ENCODE measurements around the gene NOX3.
"Not testable (repeated sequence)": the region's sequence is repeated elsewhere in the genome, so short reads cannot be mapped to it uniquely, and the experiment has no call there.

Gene NOX3

GRCh38 chr6:155377061-155377460 lies 78.6 kb downstream of the NOX3 start:
- no peaks in the 10 kb centered on the region for H3K36me3 ChIP-seq (ENCODE audit: control insufficient read depth in 2 of 2, insufficient read depth in 2 of 2, low read length in 2 of 2)
- no peak overlapping the region for H3K9ac ChIP-seq (ENCODE audit: low read depth in 1 of 2, low read length in 2 of 2)
- H3K4me3 ChIP-seq (ENCODE audit: low read length in 2 of 2): no peak overlapping the region
- H3K27me3 ChIP-seq (ENCODE audit: control insufficient read depth in 2 of 2, insufficient read depth in 2 of 2, low read length in 2 of 2): no peaks in the 10 kb centered on the region
- no peak overlapping the region for H3K27ac ChIP-seq (ENCODE audit: low read depth in 2 of 2, low read length in 2 of 2)
- no peaks in the 10 kb centered on the region for H3K9me3 ChIP-seq (ENCODE audit: control insufficient read depth in 2 of 2, low read length in 2 of 2)
- H3K4me1 ChIP-seq (ENCODE audit: control insufficient read depth in 2 of 2, insufficient read depth in 2 of 2, low read length in 2 of 2): no peaks in the 10 kb centered on the region

GRCh38 chr6:155375801-155376200 lies 79.8 kb downstream of the NOX3 start:
- Histone ChIP-seq H3K4me3 (ENCODE audit: low read length in 2 of 2) (no peak overlapping the region), H3K9ac (ENCODE audit: low read depth in 1 of 2, low read length in 2 of 2) (no peak overlapping the region), H3K4me1 (ENCODE audit: control insufficient read depth in 2 of 2, insufficient read depth in 2 of 2, low read length in 2 of 2) (no peaks in the 10 kb centered on the region), H3K27ac (ENCODE audit: low read depth in 2 of 2, low read length in 2 of 2) (no peak overlapping the region), H3K9me3 (ENCODE audit: control insufficient read depth in 2 of 2, low read length in 2 of 2) (no peaks in the 10 kb centered on the region), H3K36me3 (ENCODE audit: control insufficient read depth in 2 of 2, insufficient read depth in 2 of 2, low read length in 2 of 2) (no peaks in the 10 kb centered on the region), H3K27me3 (ENCODE audit: control insufficient read depth in 2 of 2, insufficient read depth in 2 of 2, low read length in 2 of 2) (no peaks in the 10 kb centered on the region)

- Histone ChIP-seq H3K4me3 (ENCODE audit: low read length in 2 of 2) (no peak overlapping the region), H3K9me3 (ENCODE audit: control insufficient read depth in 2 of 2, low read length in 2 of 2) (no peaks in the 10 kb centered on the region), H3K9ac (ENCODE audit: low read depth in 1 of 2, low read length in 2 of 2) (no peak overlapping the region), H3K27ac (ENCODE audit: low read depth in 2 of 2, low read length in 2 of 2) (no peak overlapping the region), H3K27me3 (ENCODE audit: control insufficient read depth in 2 of 2, insufficient read depth in 2 of 2, low read length in 2 of 2) (no peaks in the 10 kb centered on the region), H3K4me1 (ENCODE audit: control insufficient read depth in 2 of 2, insufficient read depth in 2 of 2, low read length in 2 of 2) (no peaks in the 10 kb centered on the region), H3K36me3 (ENCODE audit: control insufficient read depth in 2 of 2, insufficient read depth in 2 of 2, low read length in 2 of 2) (no peaks in the 10 kb centered on the region)
Measured at GRCh38 chr6:155374681-155375080, 81.0 kb downstream of the NOX3 start.

GRCh38 chr6:155373276-155373675 lies 82.4 kb downstream of the NOX3 start:
- no peak overlapping the region for H3K27ac ChIP-seq (ENCODE audit: low read depth in 2 of 2, low read length in 2 of 2)
- no peak overlapping the region for H3K4me3 ChIP-seq (ENCODE audit: low read length in 2 of 2)
- no peak overlapping the region for H3K9ac ChIP-seq (ENCODE audit: low read depth in 1 of 2, low read length in 2 of 2)

GRCh38 chr6:155372256-155372655 lies 83.4 kb downstream of the NOX3 start:
- no peak overlapping the region for H3K4me3 ChIP-seq (ENCODE audit: low read length in 2 of 2)
- H3K27me3 ChIP-seq (ENCODE audit: control insufficient read depth in 2 of 2, insufficient read depth in 2 of 2, low read length in 2 of 2): no peaks in the 10 kb centered on the region
- no peaks in the 10 kb centered on the region for H3K4me1 ChIP-seq (ENCODE audit: control insufficient read depth in 2 of 2, insufficient read depth in 2 of 2, low read length in 2 of 2)
- H3K9me3 ChIP-seq (ENCODE audit: control insufficient read depth in 2 of 2, low read length in 2 of 2): no peaks in the 10 kb centered on the region
- no peaks in the 10 kb centered on the region for H3K36me3 ChIP-seq (ENCODE audit: control insufficient read depth in 2 of 2, insufficient read depth in 2 of 2, low read length in 2 of 2)
- H3K9ac ChIP-seq (ENCODE audit: low read depth in 1 of 2, low read length in 2 of 2): no peak overlapping the region
- H3K27ac ChIP-seq (ENCODE audit: low read depth in 2 of 2, low read length in 2 of 2): no peak overlapping the region

More at GRCh38 chr6:155373276-155373675, 82.4 kb downstream of the NOX3 start:
- no peaks in the 10 kb centered on the region for H3K4me1 ChIP-seq (ENCODE audit: control insufficient read depth in 2 of 2, insufficient read depth in 2 of 2, low read length in 2 of 2)
- H3K36me3 ChIP-seq (ENCODE audit: control insufficient read depth in 2 of 2, insufficient read depth in 2 of 2, low read length in 2 of 2): no peaks in the 10 kb centered on the region
- H3K9me3 ChIP-seq (ENCODE audit: control insufficient read depth in 2 of 2, low read length in 2 of 2): no peaks in the 10 kb centered on the region
- H3K27me3 ChIP-seq (ENCODE audit: control insufficient read depth in 2 of 2, insufficient read depth in 2 of 2, low read length in 2 of 2): no peaks in the 10 kb centered on the region

- Histone ChIP-seq H3K4me3 (ENCODE audit: low read length in 2 of 2) (no peak overlapping the region), H3K27ac (ENCODE audit: low read depth in 2 of 2, low read length in 2 of 2) (no peak overlapping the region), H3K9ac (ENCODE audit: low read depth in 1 of 2, low read length in 2 of 2) (no peak overlapping the region), H3K4me1 (ENCODE audit: control insufficient read depth in 2 of 2, insufficient read depth in 2 of 2, low read length in 2 of 2) (no peaks in the 10 kb centered on the region), H3K36me3 (ENCODE audit: control insufficient read depth in 2 of 2, insufficient read depth in 2 of 2, low read length in 2 of 2) (no peaks in the 10 kb centered on the region), H3K27me3 (ENCODE audit: control insufficient read depth in 2 of 2, insufficient read depth in 2 of 2, low read length in 2 of 2) (no peaks in the 10 kb centered on the region), H3K9me3 (ENCODE audit: control insufficient read depth in 2 of 2, low read length in 2 of 2) (no peaks in the 10 kb centered on the region)
Measured at GRCh38 chr6:155371230-155371629, 84.4 kb downstream of the NOX3 start.

- Histone ChIP-seq H3K9ac (ENCODE audit: low read depth in 1 of 2, low read length in 2 of 2) (no peak overlapping the region), H3K4me3 (ENCODE audit: low read length in 2 of 2) (no peak overlapping the region), H3K27ac (ENCODE audit: low read depth in 2 of 2, low read length in 2 of 2) (no peak overlapping the region), H3K27me3 (ENCODE audit: control insufficient read depth in 2 of 2, insufficient read depth in 2 of 2, low read length in 2 of 2) (no peaks in the 10 kb centered on the region), H3K4me1 (ENCODE audit: control insufficient read depth in 2 of 2, insufficient read depth in 2 of 2, low read length in 2 of 2) (no peaks in the 10 kb centered on the region), H3K36me3 (ENCODE audit: control insufficient read depth in 2 of 2, insufficient read depth in 2 of 2, low read length in 2 of 2) (no peaks in the 10 kb centered on the region), H3K9me3 (ENCODE audit: control insufficient read depth in 2 of 2, low read length in 2 of 2) (no peaks in the 10 kb centered on the region)
Measured at GRCh38 chr6:155366325-155366724, 89.3 kb downstream of the NOX3 start.

GRCh38 chr6:155364844-155365437 lies 90.7 kb downstream of the NOX3 start:
- no peak overlapping the region for H3K27ac ChIP-seq (ENCODE audit: low read depth in 2 of 2, low read length in 2 of 2)

GRCh38 chr6:155364021-155364420 lies 91.6 kb downstream of the NOX3 start:
- not testable (repeated sequence) for H3K9ac ChIP-seq (ENCODE audit: low read depth in 1 of 2, low read length in 2 of 2); H3K4me1 ChIP-seq (ENCODE audit: control insufficient read depth in 2 of 2, insufficient read depth in 2 of 2, low read length in 2 of 2); H3K9me3 ChIP-seq (ENCODE audit: control insufficient read depth in 2 of 2, low read length in 2 of 2); H3K27me3 ChIP-seq (ENCODE audit: control insufficient read depth in 2 of 2, insufficient read depth in 2 of 2, low read length in 2 of 2); H3K4me3 ChIP-seq (ENCODE audit: low read length in 2 of 2); H3K27ac ChIP-seq (ENCODE audit: low read depth in 2 of 2, low read length in 2 of 2); H3K36me3 ChIP-seq (ENCODE audit: control insufficient read depth in 2 of 2, insufficient read depth in 2 of 2, low read length in 2 of 2)

More at GRCh38 chr6:155364844-155365437, 90.7 kb downstream of the NOX3 start:
- Histone ChIP-seq H3K9ac (ENCODE audit: low read depth in 1 of 2, low read length in 2 of 2) (no peak overlapping the region), H3K4me1 (ENCODE audit: control insufficient read depth in 2 of 2, insufficient read depth in 2 of 2, low read length in 2 of 2) (no peaks in the 10 kb centered on the region), H3K27me3 (ENCODE audit: control insufficient read depth in 2 of 2, insufficient read depth in 2 of 2, low read length in 2 of 2) (no peaks in the 10 kb centered on the region), H3K9me3 (ENCODE audit: control insufficient read depth in 2 of 2, low read length in 2 of 2) (no peaks in the 10 kb centered on the region), H3K36me3 (ENCODE audit: control insufficient read depth in 2 of 2, insufficient read depth in 2 of 2, low read length in 2 of 2) (no peaks in the 10 kb centered on the region), H3K4me3 (ENCODE audit: low read length in 2 of 2) (no peak overlapping the region)

GRCh38 chr6:155362968-155363632 lies 92.5 kb downstream of the NOX3 start:
- H3K36me3 ChIP-seq (ENCODE audit: control insufficient read depth in 2 of 2, insufficient read depth in 2 of 2, low read length in 2 of 2); H3K4me1 ChIP-seq (ENCODE audit: control insufficient read depth in 2 of 2, insufficient read depth in 2 of 2, low read length in 2 of 2); H3K9me3 ChIP-seq (ENCODE audit: control insufficient read depth in 2 of 2, low read length in 2 of 2); H3K9ac ChIP-seq (ENCODE audit: low read depth in 1 of 2, low read length in 2 of 2); H3K4me3 ChIP-seq (ENCODE audit: low read length in 2 of 2); H3K27ac ChIP-seq (ENCODE audit: low read depth in 2 of 2, low read length in 2 of 2); H3K27me3 ChIP-seq (ENCODE audit: control insufficient read depth in 2 of 2, insufficient read depth in 2 of 2, low read length in 2 of 2): not testable (repeated sequence)
